ENCODE measurements around the gene MAL.
"Not testable (repeated sequence)": the region's sequence is repeated elsewhere in the genome, so short reads cannot be mapped to it uniquely, and the experiment has no call there.

Gene MAL

DNA sequence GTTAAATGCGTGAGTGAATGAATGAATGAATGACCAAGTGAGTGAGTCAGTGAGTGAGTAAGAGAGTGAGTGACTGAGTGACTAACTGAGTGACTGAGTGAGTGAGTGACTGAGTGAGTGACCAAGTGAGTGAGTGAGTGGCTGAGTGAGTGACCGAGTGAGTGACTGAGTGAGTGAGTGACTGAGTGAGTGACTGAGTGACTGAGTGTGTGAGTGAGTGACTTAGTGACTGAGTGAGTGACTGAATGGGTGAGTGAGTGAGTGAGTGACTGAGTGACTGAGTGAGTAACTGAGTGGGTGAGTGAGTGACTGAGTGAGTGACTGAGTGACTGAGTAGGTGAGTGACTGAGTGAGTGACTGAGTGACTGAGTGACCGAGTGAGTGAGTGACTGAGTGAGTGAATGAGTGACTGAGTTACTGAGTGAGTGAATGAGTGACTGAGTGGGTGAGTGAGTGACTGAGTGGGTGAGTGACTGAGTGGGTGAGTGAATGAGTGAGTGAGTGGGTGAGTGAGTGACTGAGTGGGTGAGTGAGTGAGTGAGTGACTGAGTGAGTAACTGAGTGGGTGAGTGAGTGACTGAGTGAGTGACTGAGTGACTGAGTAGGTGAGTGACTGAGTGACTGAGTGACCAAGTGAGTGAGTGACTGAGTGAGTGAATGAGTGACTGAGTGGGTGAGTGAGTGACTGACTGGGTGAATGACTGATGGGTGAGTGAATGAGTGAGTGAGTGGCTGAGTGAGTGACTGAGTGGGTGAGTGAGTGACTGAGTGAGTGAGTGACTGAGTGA lies 11.3 kb downstream of the MAL start:
- DNase-seq, result no peak

DNA sequence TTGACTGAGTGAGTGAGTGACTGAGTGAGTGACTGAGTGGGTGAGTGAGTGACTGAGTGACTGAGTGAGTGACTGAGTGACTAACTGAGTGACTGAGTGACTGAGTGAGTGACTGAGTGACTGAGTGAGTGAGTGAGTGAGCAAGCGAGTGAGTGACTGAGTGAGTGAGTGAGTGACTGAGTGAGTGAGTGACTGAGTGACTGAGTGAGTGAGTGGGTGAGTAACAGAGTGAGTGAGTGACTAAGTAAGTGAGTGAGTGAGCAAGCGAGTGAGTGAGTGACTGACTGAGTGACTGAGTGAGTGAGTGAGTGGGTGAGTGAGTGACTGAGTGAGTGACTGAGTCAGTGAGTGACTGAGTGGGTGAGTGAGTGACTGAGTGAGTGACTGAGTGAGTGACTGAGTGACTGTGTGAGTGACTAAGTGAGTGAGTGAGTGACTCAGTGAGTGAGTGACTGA lies 11.9 kb downstream of the MAL start:
- no peak for DNase-seq

DNA sequence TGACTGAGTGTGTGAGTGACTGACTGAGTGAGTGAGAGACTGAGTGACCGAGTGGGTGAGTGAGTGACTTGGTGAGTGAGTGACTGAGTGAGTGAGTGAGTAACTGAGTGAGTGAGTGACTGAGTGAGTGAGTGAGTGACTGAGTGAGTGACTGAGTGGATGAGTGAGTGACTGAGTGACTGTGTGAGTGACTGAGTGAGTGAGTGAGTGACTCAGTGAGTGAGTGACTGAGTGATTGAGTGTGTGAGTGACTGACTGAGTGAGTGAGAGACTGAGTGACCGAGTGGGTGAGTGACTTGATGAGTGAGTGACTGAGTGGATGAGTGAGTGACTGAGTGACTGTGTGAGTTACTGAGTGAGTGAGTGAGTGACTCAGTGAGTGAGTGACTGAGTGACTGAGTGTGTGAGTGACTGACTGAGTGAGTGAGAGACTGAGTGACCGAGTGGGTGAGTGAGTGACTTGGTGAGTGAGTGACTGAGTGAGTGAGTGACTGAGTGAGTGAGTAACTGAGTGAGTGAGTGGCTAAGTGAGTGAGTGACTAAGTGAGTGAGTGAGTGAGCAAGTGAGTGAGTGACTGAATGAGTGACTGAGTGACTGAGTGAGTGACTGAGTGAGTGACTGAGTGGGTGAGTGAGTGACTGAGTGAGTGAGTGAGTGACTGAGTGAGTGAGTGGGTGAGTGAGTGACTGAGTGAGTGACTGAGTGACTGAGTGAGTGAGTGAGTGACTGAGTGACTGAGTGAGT lies 12.5 kb downstream of the MAL start:
- DNase-seq, result not testable (repeated sequence)

DNA sequence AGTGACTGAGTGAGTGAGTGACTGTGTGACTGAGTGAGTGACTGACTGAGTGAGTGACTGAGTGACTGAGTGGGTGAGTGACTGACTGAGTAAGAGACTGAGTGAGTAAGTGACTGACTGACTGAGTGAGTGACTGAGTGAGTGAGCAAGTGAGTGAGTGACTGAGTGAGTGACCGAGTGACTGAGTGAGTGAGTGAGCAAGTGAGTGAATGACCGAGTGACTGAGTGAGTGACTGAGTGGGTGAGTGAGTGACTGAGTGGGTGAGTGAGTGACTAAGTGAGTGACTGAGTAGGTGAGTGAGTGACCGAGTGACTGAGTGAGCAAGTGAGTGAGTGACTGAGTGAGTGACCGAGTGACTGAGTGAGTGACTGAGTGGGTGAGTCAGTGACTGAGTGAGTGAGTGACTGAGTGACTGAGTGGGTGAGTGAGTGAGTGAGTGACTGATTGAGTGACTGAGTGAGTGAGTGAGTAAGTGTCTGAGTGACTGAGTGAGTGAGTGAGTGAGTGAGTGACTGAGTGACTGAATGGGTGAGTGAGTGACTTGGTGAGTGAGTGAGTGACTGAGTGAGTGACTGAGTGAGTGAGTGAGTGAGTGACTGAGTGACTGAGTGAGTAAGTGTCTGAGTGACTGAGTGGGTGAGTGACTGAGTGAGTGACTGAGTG lies 13.3 kb downstream of the MAL start:
- DNase-seq, result no peak

DNA sequence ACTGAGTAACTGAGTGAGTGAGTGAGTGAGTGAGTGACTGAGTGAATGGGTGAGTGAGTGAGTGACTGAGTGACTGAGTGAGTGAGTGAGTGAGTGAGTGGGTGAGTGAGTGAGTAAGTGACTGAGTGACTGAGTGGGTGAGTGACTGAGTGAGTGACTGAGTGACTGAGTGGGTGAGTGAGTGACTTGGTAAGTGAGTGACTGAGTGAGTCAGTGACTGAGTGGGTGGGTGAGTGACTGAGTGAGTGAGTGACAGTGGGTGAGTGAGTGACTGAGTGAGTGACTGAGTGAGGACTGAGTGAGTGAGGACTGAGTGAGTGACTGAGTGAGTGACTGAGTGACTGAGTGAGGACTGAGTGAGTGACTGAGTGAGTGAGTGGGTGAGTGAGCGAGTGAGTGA lies 13.9 kb downstream of the MAL start:
- DNase-seq, result no peak

DNA sequence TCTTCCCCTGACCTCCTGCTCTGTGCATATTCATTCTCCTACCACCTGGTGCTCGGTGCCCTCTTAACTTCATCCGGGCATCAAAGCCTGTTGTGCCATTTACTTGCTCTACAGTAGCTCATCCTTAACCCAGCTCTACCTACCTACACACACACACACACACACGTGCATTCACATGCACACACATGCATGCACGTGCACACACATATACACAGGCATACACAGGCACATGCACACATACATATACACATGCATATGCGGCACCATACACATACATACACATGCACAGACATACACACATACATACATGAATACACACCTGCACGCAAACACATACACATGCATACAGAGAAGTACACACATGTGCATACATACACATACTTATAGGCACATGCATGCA lies 14.5 kb downstream of the MAL start:
- DNase-seq, result no peak

DNA sequence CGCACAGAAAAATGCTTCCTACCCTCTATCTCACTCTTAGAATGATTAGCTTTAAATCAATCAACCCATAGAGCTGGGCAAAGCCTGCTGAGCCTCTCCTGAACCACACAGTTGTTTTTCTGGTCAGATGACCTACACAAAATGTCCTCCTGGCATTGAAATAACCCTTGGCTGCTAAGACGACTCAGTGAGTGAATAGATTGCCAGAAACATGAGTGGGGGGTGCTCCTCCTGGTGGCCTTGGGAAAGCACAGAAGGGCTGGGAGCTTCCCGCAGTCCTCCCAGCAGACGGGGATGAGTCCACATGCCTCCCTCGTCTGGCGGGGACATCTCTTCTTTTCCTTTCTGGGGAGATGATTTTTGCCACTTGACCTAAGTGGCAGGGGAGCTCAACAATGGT lies 14.9 kb downstream of the MAL start:
- no peak for DNase-seq

DNA sequence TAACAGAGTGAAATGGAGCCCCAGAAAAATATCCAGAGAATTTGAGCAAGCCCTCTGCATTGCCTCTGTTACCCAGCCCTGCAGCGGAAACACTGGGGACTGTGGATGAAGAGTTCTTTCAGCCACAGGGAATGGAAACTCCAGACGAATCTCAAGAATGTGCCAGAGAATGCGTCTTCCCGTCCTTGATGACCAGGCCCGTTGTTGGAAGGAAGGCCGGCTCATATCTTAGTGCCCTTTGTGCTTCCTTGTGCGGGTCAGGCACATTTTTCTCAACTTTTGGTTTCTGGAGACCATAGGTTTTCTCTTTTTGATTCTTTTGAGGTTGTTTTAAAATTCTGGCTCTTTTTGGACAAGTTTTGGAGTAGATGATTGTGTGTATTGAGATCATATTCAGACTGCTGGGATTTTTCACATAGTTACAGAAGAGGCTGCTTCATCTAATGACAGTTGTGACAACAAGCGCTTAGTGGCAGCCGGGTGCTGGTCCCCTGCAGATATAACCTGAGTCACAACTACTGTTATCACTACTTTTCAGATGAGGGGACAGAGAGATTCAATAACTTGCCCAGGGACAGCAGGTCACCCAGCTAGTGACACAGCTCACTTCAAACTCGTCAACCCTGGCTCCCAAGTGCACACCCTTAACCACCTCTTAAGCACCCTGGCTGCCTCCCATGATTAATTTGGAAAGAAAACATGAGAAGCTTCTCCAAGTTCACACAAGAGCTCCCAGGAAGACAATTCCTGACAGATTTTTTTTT lies 15.7 kb downstream of the MAL start:
- no peak for DNase-seq

DNA sequence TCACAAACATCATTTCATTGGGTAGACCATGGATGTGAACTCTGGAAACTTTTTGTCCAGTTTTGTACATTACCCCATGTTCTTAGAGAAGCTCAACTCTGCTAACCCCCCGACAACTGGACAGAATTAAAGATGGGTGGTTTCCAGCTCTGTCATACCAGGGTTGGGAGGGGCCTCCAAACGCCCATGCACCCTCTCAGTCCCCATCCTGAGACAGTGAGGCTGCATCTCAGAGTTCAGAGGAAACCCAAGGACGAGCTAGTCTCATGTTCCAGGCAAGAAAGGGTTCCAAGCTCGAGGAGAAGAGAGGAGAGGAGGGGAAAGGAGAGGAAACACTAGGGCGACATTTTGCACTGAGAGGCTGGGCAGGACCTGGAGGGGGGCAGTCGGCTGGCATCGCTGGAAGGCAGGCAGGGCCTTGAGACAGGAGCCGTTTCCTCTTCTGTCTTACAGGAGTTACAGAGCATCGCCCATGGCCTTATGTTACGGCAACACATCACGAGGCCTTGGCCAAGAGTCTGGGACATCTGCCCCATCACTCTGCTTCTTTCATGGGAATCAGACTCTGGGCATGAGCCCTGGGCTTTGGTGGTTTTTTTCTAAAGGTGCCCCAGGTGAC lies 16.4 kb downstream of the MAL start:
- DNase-seq, result no peak

DNA sequence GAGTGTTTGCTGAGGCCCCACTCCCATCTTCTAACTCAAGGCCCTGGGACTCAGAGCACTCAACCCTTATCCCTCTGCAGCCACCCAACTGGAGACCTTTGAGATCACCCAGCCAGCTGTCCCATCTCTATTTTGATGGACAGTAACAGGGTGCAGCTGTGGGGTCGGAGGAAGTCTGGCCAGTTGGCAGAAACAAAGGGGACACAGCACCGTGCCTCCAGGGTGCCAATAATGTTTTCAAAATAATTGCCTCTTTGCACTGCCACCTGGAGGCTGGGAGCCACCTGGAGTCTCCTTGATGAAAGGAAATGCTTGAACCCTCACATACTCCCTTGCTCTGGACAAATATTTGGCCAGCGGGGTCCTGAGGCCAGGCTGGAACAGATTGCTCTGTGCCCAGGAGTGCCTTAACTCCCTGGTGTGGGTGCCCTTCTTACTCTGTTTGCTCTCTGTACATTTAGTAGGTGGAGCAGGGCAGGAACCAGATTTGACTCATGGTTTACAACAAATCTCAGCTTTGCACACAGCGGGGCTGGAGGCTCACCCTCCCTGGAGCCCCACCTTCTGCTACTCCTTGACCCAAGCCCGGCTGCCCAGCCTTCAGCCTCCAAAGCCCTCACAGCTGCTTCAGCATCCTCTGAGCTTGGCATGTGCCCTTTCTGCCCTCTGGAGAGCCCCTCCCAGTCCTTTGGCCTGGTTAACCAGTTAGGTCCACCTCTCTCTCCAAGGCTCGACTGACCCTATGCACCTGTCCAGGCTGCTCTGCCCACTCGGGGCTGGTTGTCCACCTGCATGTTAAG lies 17.2 kb downstream of the MAL start:
- no peak for DNase-seq

DNA sequence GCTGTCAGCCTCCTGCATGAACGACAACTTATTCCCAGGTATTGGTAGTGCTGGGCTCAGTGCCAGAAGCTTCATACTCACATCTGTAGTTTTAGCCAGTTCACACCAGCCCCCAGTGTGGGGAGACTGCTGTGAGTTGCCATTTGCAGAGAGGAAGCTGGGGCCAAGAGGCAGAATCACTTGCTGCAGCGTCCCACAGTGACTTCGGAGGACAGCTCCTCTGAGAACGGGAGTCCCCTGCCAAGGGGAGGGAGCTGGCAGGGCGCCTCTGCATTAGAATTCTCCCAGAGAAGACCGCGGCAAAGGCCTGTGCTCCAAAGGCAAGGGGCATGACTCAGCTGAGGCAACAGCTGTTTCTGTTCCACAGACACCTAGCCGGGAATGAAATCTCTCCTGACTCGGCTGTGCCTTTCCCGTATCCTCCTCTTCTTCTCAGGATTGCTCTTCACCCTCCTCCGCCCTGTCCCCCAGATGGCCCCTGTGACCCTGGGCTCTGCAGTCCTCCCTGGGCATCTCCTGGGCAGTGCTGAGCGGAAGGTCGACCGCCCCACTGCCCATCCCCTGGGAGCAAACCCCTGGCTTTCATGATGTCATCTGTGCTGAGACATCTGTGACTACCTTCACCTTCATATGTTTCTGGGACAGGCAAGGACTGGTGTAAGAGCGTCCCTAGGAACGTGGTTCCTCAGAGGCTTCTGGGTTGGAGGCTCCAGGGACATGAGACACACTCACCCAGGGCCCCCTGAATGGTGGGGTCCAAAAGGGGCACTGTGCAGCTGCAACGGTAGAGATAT lies 18.0 kb downstream of the MAL start:
- DNase-seq, result no peak

DNA sequence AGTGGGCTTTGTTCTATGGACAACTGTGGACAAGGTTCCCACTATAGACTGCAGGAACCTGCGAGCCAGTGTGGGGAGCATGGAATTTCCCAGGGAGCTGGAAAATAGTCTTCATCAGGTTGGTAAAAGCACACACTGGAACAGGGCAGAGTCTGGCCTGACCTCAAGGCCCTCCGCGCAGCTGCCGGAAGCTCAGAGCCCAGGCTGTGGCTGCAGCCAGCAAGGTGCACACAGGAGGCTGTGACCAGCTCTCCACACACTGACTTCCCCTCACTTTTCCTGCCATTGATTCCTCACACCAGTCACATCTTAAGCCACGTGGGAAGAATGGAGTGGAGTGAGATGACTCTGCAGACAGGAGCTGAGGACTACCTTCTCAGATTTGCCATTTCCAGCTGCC lies 19.1 kb downstream of the MAL start:
- no peak for DNase-seq

DNA sequence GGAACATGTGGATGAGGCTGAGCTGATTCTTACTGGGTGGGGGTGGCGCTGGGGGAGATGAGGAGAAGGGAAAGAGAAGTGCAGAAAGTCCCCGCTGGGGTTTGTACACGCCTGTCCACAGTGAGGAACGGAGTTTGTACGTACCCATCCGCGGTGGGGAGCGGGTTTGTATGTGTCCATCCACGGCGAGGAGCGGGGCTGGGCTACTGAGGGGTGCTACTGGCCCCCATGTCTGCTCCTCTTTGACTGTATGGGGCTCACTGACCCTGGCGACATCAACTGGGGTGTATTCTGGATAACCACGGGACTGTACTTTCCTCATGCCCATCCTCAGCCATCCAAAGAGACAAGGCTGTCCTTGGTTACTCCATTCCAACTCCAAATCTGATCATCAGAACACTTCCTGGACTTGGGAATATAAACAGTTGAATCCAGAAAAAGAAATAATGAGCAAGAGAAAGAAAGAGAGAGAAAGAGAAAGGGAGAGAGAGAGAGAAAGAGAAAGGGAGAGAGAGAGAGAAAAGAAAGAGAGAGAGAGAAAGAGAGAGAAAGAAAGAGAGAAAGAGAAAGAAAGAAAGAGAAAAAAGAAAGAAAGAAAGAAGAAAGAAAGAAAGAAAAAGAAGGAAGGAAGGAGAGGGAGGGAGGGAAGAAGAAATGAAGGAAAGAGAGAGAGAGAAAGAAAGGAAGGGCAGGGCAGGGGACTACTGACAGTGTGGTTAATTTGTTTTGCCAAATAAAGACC lies 21.0 kb downstream of the MAL start:
- no peak for DNase-seq

DNA sequence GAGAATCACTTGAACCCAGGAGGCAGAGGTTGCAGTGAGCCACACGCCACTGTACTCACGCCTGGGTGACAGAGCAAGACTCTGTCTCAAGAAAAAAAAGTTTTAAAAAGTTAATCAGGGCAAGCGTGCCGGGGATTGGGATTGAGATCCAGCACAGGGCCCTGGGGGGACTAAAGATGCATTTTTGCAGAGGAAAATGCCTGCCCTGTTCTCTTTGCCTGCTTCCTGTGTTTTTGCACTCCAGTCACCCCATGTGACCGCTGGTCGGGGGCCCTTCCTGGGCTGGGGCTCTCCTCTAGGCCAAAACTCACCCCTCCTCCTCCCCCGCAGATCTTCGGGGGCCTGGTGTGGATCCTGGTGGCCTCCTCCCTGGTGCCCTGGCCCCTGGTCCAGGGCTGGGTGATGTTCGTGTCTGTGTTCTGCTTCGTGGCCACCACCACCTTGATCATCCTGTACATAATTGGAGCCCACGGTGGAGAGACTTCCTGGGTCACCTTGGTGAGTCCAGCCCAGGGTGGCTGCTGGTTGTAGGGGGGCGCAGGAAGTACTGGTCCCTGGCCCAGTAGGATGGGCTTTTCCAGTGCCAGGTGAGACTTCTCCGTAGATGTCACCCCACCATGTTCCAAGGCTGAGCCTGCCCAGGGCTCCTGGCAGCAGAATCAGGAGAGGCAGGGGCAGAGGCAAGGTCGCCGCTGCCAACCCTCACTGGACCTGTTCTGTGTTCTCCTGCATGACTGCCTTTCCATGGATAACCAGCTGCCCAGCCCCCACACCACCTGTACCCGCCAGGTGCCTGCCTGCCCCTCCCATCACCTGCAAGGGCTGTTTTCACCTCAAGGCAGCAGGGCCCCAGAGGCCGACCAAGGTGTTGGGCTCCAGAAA lies 22.4 kb downstream of the MAL start:
- no peak for DNase-seq

DNA sequence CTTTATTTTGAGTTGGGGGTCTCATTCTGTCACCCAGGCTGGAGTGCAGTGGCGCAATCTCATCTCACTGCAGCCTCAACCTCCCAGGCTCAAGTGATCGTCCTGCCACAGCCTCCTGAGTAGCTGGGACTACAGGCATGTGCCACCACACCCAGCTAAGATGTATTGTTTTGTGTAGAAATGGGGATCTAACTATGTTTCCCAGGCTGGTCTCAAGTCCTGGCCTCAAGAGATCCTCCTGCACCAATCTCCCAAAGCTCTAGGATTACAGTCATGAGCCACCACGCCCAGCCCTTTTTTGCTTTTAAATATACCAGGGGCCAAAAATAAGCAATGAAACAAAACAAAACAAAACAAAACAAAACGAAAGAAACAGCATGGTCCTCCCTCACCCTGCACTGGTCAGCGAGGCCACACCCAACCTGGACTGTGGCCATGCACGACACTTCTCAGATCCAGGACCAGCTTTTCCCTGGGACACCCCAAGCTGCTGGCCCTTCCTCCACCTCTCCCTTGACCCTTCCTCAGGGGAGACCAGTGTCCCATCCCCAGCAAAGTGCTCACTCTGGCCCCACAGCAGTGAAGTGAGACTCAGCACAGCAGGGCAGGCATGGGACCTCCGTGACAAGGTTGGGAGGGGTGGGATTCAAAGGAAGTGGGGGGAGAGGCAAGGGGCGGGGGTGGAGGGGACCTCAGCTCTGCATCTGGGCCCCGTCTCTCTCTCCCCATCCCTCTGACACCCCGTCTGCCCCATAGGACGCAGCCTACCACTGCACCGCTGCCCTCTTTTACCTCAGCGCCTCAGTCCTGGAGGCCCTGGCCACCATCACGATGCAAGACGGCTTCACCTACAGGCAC lies 23.5 kb downstream of the MAL start:
- no peak for DNase-seq

DNA sequence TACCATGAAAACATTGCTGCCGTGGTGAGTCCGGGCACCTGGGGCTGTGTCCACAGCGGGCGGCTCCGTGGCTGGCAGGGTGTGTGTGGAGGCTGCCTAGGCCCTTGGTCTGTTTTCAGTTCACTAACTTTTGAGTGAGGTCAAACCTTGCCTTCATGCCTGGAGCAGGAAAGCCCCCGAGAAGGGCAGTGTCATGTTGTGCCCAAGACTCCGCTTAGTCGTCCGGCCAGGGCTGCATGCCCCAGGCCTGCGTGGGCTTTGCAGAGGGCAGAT lies 24.1 kb downstream of the MAL start:
- no peak for DNase-seq

DNA sequence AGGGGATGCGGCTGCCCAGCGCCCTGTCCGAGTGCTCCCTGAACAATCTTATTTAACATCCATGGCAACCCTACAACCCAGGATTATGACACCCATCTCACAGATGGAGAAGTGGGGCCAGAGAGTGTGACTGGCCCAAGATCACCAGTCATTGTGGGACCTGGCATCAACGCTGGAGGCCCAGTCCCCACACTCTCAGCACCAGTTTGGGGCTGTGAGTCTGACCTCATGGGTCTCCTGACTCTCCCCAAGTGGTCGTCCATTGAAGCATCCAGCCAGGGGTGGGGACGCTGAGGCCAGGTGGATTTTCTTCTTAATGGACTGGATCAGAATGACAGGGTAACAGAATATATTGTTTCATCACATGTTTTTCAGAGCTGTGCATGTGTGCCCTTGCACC lies 24.5 kb downstream of the MAL start:
- no peak for DNase-seq
